ENCODE data around the gene KNTC1. TPM values are rescaled to one million over a fixed set of nuclear protein-coding genes. Genes with fewer than 3 reads are reported as not detected.
"Not testable (repeated sequence)": the region's sequence is repeated elsewhere in the genome, so short reads cannot be mapped to it uniquely, and the experiment has no call there.

Gene KNTC1
- total and polyA plus RNA-seq, 12 donors = 2.0 to 8.1 (median 3.0) TPM

- no peaks in the 10 kb centered on the region for H3K9me3 ChIP-seq
- 78 to 84% methylated on average over 6 of the region's 6 CpGs for WGBS, 2 donors
- DNase-seq (no peak), ATAC-seq (no peak)
- H3K27ac ChIP-seq = no peak overlapping the region
- no peak overlapping the region for H3K4me3 ChIP-seq
- peaks cover 0 to 69% (median 55%) of the 10 kb centered on the region in 9 donors for H3K36me3 ChIP-seq
- no peaks in the 10 kb centered on the region for H3K27me3 ChIP-seq
- H3K4me1 ChIP-seq = peaks cover 8 to 28% (median 15%) of the 10 kb centered on the region in 9 donors
- intact Hi-C loops (cut with DNase I) = loop anchor here in 1 of 10 donors (2.0 kb wide), 1 partner anchor 19 kb away; no protein-coding TSS in a partner anchor
- TF ChIP-seq CTCF (IDR thresholded peaks at IDR 0.05) = no peak
Measured at GRCh38 chr12:122503783-122504590, 23.1 kb upstream of the KNTC1 start.

GRCh38 chr12:122505419-122506051 lies 21.5 kb upstream of the KNTC1 start:
- Histone ChIP-seq H3K27me3 (no peaks in the 10 kb centered on the region), H3K9me3 (no peaks in the 10 kb centered on the region), H3K36me3 (peaks cover 5 to 84% (median 71%) of the 10 kb centered on the region in 9 donors), H3K4me3 (no peak overlapping the region), H3K27ac (no peak overlapping the region), H3K4me1 (peaks cover 3 to 18% (median 7%) of the 10 kb centered on the region in 9 donors)
- no peak for TF ChIP-seq CTCF (IDR thresholded peaks at IDR 0.05)
- intact Hi-C loops (cut with DNase I) = loop anchor here in 1 of 10 donors (2.0 kb wide), 1 partner anchor 17 kb away; no protein-coding TSS in a partner anchor
- no peak for ATAC-seq
- no peak for DNase-seq
- 84 to 91% methylated on average over 11 of the region's 11 CpGs for WGBS, 2 donors

GRCh38 chr12:122506393-122506938 lies 20.6 kb upstream of the KNTC1 start:
- ATAC-seq (no peak), DNase-seq (no peak)
- no peak overlapping the region for H3K27ac ChIP-seq
- H3K27me3 ChIP-seq = no peaks in the 10 kb centered on the region
- no peaks in the 10 kb centered on the region for H3K9me3 ChIP-seq
- no peak for TF ChIP-seq CTCF (IDR thresholded peaks at IDR 0.05)
- peaks cover 0 to 13% (median 3%) of the 10 kb centered on the region in 9 donors for H3K4me1 ChIP-seq
- intact Hi-C loops (cut with DNase I) = no loop called here
- 94% methylated on average over 5 of the region's 5 CpGs for WGBS, 2 donors
- H3K4me3 ChIP-seq = no peak overlapping the region
- peaks cover 8 to 93% (median 80%) of the 10 kb centered on the region in 9 donors for H3K36me3 ChIP-seq

- H3K27ac ChIP-seq = no peak overlapping the region
Measured at GRCh38 chr12:122508163-122508562, 18.9 kb upstream of the KNTC1 start.

GRCh38 chr12:122513028-122513427 lies 14.0 kb upstream of the KNTC1 start:
- H3K9me3 ChIP-seq; ATAC-seq; H3K4me1 ChIP-seq; H3K4me3 ChIP-seq; DNase-seq; H3K27me3 ChIP-seq; intact Hi-C loops (cut with DNase I); H3K27ac ChIP-seq: not testable (repeated sequence)
- WGBS, 2 donors = 87 to 92% methylated on average over 3 of the region's 3 CpGs
- H3K36me3 ChIP-seq = peaks cover 0 to 100% (median 92%) of the 10 kb centered on the region in 9 donors

More at GRCh38 chr12:122508163-122508562, 18.9 kb upstream of the KNTC1 start:
- ATAC-seq (peak in 5 of 8 donors; percentile 60 to 87 (median 71)), DNase-seq (no peak)
- H3K27me3 ChIP-seq = no peaks in the 10 kb centered on the region
- no peak overlapping the region for H3K4me3 ChIP-seq
- 84 to 92% methylated on average over 5 of the region's 5 CpGs for WGBS, 2 donors
- no peak for TF ChIP-seq CTCF (IDR thresholded peaks at IDR 0.05)
- H3K4me1 ChIP-seq = peaks cover 0 to 11% (median 0%) of the 10 kb centered on the region in 9 donors
- H3K9me3 ChIP-seq = no peaks in the 10 kb centered on the region
- intact Hi-C loops (cut with DNase I) = no loop called here
- peaks cover 6 to 100% (median 95%) of the 10 kb centered on the region in 9 donors for H3K36me3 ChIP-seq

Measured in heart right ventricle (tissue), 16 donors.